ENCODE measurements around the gene SDK1.

DNA sequence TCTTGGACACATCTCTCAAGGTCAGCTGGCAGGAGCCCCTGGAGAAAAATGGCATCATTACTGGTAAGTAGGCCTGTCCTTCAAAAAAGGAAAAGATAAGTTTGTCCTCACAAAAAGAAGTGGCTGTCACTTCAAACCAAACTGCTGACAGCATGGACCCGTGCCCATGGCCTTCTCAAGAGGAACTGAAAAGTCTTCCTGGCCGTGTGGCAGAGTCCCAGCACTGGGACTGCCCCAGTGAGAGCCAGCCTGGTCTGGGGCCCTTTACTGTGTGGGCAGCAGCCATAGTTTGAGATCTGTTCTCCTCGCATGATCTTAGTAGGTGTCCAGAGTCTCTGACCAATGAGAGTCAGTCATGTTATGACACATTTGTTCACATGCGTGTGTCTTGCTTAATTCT is 766.8 kb downstream of the SDK1 start:
- TF ChIP-seq, protein P1, sequence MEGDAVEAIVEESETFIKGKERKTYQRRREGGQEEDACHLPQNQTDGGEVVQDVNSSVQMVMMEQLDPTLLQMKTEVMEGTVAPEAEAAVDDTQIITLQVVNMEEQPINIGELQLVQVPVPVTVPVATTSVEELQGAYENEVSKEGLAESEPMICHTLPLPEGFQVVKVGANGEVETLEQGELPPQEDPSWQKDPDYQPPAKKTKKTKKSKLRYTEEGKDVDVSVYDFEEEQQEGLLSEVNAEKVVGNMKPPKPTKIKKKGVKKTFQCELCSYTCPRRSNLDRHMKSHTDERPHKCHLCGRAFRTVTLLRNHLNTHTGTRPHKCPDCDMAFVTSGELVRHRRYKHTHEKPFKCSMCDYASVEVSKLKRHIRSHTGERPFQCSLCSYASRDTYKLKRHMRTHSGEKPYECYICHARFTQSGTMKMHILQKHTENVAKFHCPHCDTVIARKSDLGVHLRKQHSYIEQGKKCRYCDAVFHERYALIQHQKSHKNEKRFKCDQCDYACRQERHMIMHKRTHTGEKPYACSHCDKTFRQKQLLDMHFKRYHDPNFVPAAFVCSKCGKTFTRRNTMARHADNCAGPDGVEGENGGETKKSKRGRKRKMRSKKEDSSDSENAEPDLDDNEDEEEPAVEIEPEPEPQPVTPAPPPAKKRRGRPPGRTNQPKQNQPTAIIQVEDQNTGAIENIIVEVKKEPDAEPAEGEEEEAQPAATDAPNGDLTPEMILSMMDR (IDR thresholded peaks at IDR 0.05) = no peak
- no peak for TF ChIP-seq POLR2A (IDR thresholded peaks at IDR 0.05)
